Esophagus squamous epithelium (tissue), 4 donors: ENCODE results near the gene CASP7.

Experiments used
- POLR2A ChIP-seq, 4 donors: fragments of 450-650 bp; IDR thresholded peaks; one replicate each; pipeline ENCODE4 v1.6.1; 2017; ENCODE audit warnings: antibody characterized with exemption in 4 of 4, mild to moderate bottlenecking in 4 of 4, moderate library complexity in 3 of 4
- TF ChIP-seq, protein P1 (sequence below), 6 experiments: fragments of 450-650 bp in 4 of 6; fragments of 200-600 bp in 2 of 6; sonication (generic) in 2 of 6; IDR thresholded peaks; one replicate each; pipeline ENCODE4 v1.5.1; 2016 to 2019; ENCODE audit warnings: antibody characterized with exemption in 6 of 6, mild to moderate bottlenecking in 4 of 6, moderate library complexity in 4 of 6

GRCh38 chr10:113689057-113689456, 9.3 kb downstream of the CASP7 start:
- no peak for TF ChIP-seq POLR2A (IDR thresholded peaks at IDR 0.05)
- TF ChIP-seq, protein P1, sequence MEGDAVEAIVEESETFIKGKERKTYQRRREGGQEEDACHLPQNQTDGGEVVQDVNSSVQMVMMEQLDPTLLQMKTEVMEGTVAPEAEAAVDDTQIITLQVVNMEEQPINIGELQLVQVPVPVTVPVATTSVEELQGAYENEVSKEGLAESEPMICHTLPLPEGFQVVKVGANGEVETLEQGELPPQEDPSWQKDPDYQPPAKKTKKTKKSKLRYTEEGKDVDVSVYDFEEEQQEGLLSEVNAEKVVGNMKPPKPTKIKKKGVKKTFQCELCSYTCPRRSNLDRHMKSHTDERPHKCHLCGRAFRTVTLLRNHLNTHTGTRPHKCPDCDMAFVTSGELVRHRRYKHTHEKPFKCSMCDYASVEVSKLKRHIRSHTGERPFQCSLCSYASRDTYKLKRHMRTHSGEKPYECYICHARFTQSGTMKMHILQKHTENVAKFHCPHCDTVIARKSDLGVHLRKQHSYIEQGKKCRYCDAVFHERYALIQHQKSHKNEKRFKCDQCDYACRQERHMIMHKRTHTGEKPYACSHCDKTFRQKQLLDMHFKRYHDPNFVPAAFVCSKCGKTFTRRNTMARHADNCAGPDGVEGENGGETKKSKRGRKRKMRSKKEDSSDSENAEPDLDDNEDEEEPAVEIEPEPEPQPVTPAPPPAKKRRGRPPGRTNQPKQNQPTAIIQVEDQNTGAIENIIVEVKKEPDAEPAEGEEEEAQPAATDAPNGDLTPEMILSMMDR (IDR thresholded peaks at IDR 0.05), result no peak
